Type B pancreatic cell (in vitro differentiated cells): ENCODE measurements around the gene BMI1. TPM values are rescaled to one million over a fixed set of nuclear protein-coding genes. Genes with fewer than 3 reads are reported as not detected.

Experiments used
- DNase-seq: peaks from one replicate; pipeline ENCODE4 v3.0.0; 2021; ENCODE audit warnings: mixed read lengths; ENCODE audit not compliant: unreplicated experiment; ENCODE audit errors: extremely low spot score
- H3K27ac Mint-ChIP-seq: 2 replicates; pipeline ENCODE4 v1.8.0; 2021; ENCODE audit warnings: mild to moderate bottlenecking, mixed read lengths
- H3K27me3 Mint-ChIP-seq: 2 replicates; pipeline ENCODE4 v1.8.0; 2021; ENCODE audit warnings: mixed read lengths
- H3K36me3 Mint-ChIP-seq: 2 replicates; pipeline ENCODE4 v1.8.0; 2021; ENCODE audit warnings: mixed read lengths
- H3K4me1 Mint-ChIP-seq: one replicate; pipeline ENCODE4 v1.8.0; 2021; ENCODE audit warnings: mixed read lengths; ENCODE audit not compliant: unreplicated experiment
- H3K4me3 Mint-ChIP-seq: 2 replicates; pipeline ENCODE4 v1.8.0; 2021; ENCODE audit warnings: mild to moderate bottlenecking, mixed read lengths
- H3K9me3 Mint-ChIP-seq: 2 replicates; pipeline ENCODE4 v1.8.0; 2021; ENCODE audit warnings: mixed read lengths
- total RNA-seq: library from RNA; stranded (reverse); gene quantifications from 2 replicates; pipeline ENCODE4 v1.2.1, GENCODE V29; 2021; ENCODE audit warnings: low replicate concordance
- TF ChIP-seq, protein P1 (sequence below): fragments of 200-600 bp; sonication (generic); conservative IDR thresholded peaks from 2 replicates; pipeline ENCODE4 v1.5.0; 2021; ENCODE audit warnings: antibody characterized with exemption, mild to moderate bottlenecking

The BMI1 gene
- total RNA-seq, 1 donor from 2014 or later, result 36.6 TPM

DNA sequence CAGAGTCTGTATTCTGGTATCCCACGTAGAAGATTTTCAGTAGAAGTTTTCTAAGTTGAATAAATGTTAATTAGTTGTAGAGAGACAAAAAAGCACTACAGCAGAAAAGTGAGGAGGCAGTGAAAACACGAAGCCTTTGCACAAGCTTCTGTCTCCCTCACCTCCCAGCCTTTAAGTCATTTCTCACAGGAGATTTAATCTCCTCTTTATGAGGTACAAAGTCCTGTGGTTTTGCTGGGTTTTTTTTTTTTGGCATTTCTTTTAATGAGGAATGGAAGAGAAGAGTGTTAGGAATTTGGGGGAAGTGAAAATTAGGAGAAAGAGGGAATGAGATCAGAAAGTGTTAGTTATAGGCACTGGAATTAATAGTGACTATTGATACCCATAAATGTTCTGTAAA lies 45.9 kb downstream of the BMI1 start:
- Mint-ChIP-seq H3K36me3 (no peaks in the 10 kb centered on the region), H3K27ac (no peak overlapping the region), H3K4me1 (no peaks in the 10 kb centered on the region), H3K9me3 (no peaks in the 10 kb centered on the region), H3K27me3 (no peaks in the 10 kb centered on the region), H3K4me3 (no peak overlapping the region)
- DNase-seq, result no peak
- TF ChIP-seq, protein P1, sequence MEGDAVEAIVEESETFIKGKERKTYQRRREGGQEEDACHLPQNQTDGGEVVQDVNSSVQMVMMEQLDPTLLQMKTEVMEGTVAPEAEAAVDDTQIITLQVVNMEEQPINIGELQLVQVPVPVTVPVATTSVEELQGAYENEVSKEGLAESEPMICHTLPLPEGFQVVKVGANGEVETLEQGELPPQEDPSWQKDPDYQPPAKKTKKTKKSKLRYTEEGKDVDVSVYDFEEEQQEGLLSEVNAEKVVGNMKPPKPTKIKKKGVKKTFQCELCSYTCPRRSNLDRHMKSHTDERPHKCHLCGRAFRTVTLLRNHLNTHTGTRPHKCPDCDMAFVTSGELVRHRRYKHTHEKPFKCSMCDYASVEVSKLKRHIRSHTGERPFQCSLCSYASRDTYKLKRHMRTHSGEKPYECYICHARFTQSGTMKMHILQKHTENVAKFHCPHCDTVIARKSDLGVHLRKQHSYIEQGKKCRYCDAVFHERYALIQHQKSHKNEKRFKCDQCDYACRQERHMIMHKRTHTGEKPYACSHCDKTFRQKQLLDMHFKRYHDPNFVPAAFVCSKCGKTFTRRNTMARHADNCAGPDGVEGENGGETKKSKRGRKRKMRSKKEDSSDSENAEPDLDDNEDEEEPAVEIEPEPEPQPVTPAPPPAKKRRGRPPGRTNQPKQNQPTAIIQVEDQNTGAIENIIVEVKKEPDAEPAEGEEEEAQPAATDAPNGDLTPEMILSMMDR, result no peak

DNA sequence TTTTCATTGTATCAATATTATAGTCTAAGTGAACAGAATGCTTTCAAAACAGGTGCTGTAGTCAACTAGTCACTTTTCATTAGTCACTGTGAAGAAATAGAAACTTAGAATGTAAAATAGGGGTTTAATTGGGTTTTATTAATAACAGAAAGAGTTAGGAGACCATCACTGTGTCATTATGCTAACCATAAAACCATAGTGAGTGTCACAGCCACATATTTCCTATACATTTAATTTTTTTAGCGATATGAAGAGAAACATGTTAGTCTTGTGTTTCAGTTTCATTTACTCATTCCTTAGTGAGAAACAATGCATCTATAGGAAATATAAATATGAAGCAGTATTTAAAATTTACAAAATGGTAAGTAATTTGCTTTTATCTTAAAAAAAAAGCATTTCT lies 46.6 kb downstream of the BMI1 start:
- Mint-ChIP-seq H3K36me3 (no peaks in the 10 kb centered on the region), H3K4me3 (no peak overlapping the region), H3K4me1 (no peaks in the 10 kb centered on the region), H3K9me3 (no peaks in the 10 kb centered on the region), H3K27ac (no peak overlapping the region), H3K27me3 (no peaks in the 10 kb centered on the region)
- no peak for DNase-seq
- TF ChIP-seq, protein P1, result no peak

DNA sequence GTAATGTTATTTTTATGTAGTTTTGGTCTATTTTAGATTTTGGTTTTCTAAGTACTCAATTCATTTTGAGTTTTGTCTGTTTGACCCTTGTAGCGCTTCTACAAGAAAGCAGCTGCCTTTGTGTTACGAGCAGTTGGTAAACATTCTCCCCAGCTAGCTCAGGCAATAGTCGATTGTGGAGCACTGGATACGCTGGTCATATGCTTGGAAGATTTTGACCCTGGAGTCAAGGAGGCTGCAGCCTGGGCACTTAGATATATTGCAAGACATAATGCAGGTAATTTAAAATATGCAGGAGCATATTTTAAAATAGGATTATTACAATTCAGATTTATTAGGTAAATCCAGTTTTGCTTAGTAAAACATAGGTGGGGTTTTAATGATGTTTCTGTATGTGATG lies 47.5 kb downstream of the BMI1 start:
- Mint-ChIP-seq H3K36me3 (no peaks in the 10 kb centered on the region), H3K4me1 (no peaks in the 10 kb centered on the region), H3K27me3 (no peaks in the 10 kb centered on the region), H3K27ac (no peak overlapping the region), H3K9me3 (no peaks in the 10 kb centered on the region), H3K4me3 (no peak overlapping the region)
- no peak for DNase-seq
- TF ChIP-seq, protein P1, result no peak

DNA sequence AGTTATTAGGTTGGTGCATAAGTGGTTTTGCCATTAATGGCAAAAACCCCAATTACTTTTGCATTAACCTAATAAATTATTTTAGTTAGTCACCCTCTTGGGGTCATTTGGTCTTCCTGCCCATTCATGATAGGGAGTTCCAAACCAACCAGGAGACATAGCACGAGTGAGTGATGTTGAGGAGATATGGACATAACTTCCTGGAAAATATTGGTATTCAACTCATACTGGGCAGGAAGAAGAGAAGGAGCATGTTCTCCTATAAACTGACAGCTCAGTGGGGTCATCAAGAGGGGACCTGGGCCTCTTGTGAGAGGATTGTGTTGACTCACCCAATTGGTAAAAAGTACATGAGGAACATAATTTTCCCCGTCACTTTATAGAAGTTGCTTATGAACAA lies 48.1 kb downstream of the BMI1 start:
- H3K9me3 Mint-ChIP-seq, result no peaks in the 10 kb centered on the region
- H3K27me3 Mint-ChIP-seq, result no peaks in the 10 kb centered on the region
- TF ChIP-seq, protein P1, result no peak
- H3K27ac Mint-ChIP-seq, result no peak overlapping the region
- H3K4me1 Mint-ChIP-seq, result no peaks in the 10 kb centered on the region
- no peaks in the 10 kb centered on the region for H3K36me3 Mint-ChIP-seq
- no peak overlapping the region for H3K4me3 Mint-ChIP-seq
- no peak for DNase-seq

DNA sequence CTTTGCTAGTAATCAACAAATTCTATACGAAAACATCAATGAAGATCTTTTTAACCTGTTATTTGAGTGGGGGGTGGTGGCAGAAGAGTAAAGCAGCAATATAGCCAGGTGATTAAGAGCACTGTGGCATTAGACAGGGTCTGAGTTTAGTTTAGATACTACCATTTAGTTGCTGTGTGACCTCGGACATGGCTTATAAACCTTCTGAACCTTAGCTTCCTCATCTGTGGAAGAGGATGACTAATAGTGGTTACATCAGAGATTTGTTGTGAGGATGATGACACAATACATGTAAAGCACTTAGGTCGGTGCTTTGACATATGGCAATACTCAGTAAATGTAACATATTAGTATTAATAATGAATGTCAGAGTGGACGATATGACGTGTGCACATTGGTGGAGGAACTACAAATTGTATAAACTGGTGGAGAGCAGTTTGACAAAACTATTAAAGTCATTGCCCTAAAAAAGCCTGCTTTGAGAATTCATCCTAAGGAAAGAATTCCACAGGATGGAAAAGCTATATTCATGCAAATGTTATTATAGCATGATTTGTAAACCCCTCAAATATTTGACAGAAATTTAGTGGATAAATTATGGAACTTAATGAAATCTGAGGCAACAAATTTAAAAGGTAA lies 48.7 kb downstream of the BMI1 start:
- Mint-ChIP-seq H3K36me3 (no peaks in the 10 kb centered on the region), H3K4me1 (no peaks in the 10 kb centered on the region), H3K27me3 (no peaks in the 10 kb centered on the region), H3K9me3 (no peaks in the 10 kb centered on the region), H3K27ac (no peak overlapping the region), H3K4me3 (no peak overlapping the region)
- DNase-seq, result no peak
- TF ChIP-seq, protein P1, result no peak

DNA sequence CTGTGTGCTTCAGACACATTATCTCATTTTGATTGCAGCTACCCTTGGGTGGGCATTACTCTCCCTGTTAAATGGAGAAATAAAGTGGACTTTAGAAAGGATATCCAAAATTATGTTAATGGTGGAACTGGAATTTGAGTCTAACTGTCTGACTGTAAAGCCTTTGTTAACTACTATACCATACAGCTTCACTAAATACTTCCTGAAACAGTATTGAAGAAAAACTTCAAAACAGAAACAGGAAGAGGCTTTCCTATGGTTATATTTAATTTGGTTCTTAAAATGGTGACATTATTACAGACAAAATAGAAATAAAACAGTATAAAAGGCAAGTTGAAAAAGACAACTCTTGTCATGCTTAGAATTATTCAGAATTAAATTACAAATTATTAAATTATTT lies 49.4 kb downstream of the BMI1 start:
- no peaks in the 10 kb centered on the region for H3K27me3 Mint-ChIP-seq
- DNase-seq, result no peak
- H3K4me3 Mint-ChIP-seq, result no peak overlapping the region

More for the DNA sequence above, 49.4 kb downstream of the BMI1 start:
- Mint-ChIP-seq H3K9me3 (no peaks in the 10 kb centered on the region), H3K27ac (no peak overlapping the region), H3K36me3 (no peaks in the 10 kb centered on the region), H3K4me1 (no peaks in the 10 kb centered on the region)
- TF ChIP-seq, protein P1, result no peak
